H1 (cell line): ENCODE results near the gene ARHGAP6. TPM values are rescaled to one million over a fixed set of nuclear protein-coding genes. Genes with fewer than 3 reads are reported as not detected.

Experiments
- PHF8 ChIP-seq: fragments of 200-600 bp; sonication (generic); conservative IDR thresholded peaks from 2 replicates; pipeline ENCODE4 v1.7.1; 2012; ENCODE audit warnings: low read depth, mild to moderate bottlenecking, inconsistent platforms, low read length, moderate library complexity
- POLR2AphosphoS5 ChIP-seq: IDR thresholded peaks from 2 replicates; pipeline ENCODE4 v1.6.1; 2011; ENCODE audit warnings: low read depth, low read length
- polyA plus RNA-seq, 7 experiments: library from polyadenylated mRNA; depleted of rRNA in 3 of 7; stranded (reverse) in 5 of 7; unstranded in 2 of 7; fragments of >200 nt in 5 of 7; fragments of 200-250 nt in 2 of 7; gene quantifications; 1 replicate in 5 of 7; 2 replicates in 1 of 7; 4 replicates in 1 of 7; pipeline versions ENCODE4 v1.2.1 to v1.2.3, GENCODE V29; 2011 to 2013; ENCODE audit warnings: missing spikeins in 2 of 7, mixed read lengths in 2 of 7
- total RNA-seq: library from RNA; stranded (reverse); fragmentation: NEBNext Ultra II Directional; extraction: Animal tissue kit (Norgen Biotek cat#: 25700); gene quantifications from 2 replicates; pipeline ENCODE4 v1.2.1, GENCODE V29; 2021

ARHGAP6 gene
- total and polyA plus RNA-seq, 2 of the 8 experiments (the other 6 are each of a cell fraction or from before 2014, with no cell fraction given), result 0.35 to 0.82 TPM

DNA sequence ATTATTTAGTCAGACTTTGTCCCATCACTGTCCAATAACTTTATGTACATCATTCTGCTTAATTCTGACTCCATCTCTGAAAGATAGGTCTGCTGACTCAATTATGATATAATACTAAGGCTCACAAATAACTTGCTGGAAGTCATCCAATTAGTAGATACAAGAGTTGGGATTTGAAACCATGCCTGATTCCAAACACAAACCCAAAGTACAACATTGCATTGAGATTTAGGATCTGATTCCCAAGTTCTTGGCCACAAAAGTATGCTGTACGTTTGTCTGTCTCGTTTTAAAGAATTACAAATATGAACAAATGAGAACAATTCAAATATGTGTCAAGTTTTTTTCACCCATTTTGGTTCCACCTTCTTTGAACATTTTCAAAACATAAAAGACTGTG, 263.8 kb downstream of the ARHGAP6 start (continued):
- no peak for TF ChIP-seq POLR2AphosphoS5
- no peak for TF ChIP-seq PHF8
- TF ChIP-seq, all 59 proteins: peak for 0
